GM15510 (cell line): ENCODE measurements around the gene SLC18B1.
A peak's percentile ranks its signal among the peaks of the same experiment; 100 is the strongest.

ENCODE experiments used
- POLR2A ChIP-seq: IDR thresholded peaks from 3 replicates; pipeline ENCODE4 v1.6.1; 2011; ENCODE audit warnings: borderline replicate concordance; ENCODE audit not compliant: insufficient read length; ENCODE audit errors: extremely low read depth

Gene SLC18B1

GRCh38 chr6:132768051-132768517 is 30.4 kb downstream of the SLC18B1 start:
- TF ChIP-seq POLR2A: no peak

- TF ChIP-seq POLR2A: no peak
These were observed 32.9 kb downstream of the SLC18B1 start for GRCh38 chr6:132765560-132765959.

GRCh38 chr6:132764370-132764769 is 34.1 kb downstream of the SLC18B1 start:
- TF ChIP-seq POLR2A: no peak

- TF ChIP-seq POLR2A: peak; percentile 17
These were observed 35.2 kb downstream of the SLC18B1 start for GRCh38 chr6:132763269-132763668.

GRCh38 chr6:132760256-132760655 is 38.2 kb downstream of the SLC18B1 start:
- TF ChIP-seq POLR2A: no peak

GRCh38 chr6:132758689-132759088 is 39.7 kb downstream of the SLC18B1 start:
- TF ChIP-seq POLR2A: no peak

- no peak for TF ChIP-seq POLR2A
These were observed 46.2 kb downstream of the SLC18B1 start for GRCh38 chr6:132752255-132752654.

- no peak for TF ChIP-seq POLR2A
These were observed 46.6 kb downstream of the SLC18B1 start for GRCh38 chr6:132751828-132752227.

- TF ChIP-seq POLR2A: no peak
These were observed 47.1 kb downstream of the SLC18B1 start for GRCh38 chr6:132751306-132751705.

- no peak for TF ChIP-seq POLR2A
These were observed 47.8 kb downstream of the SLC18B1 start for GRCh38 chr6:132750455-132751248.

- TF ChIP-seq POLR2A: no peak
These were observed 49.3 kb downstream of the SLC18B1 start for GRCh38 chr6:132749111-132749510.

- no peak for TF ChIP-seq POLR2A
These were observed 50.0 kb downstream of the SLC18B1 start for GRCh38 chr6:132748446-132748845.

- no peak for TF ChIP-seq POLR2A
These were observed 52.4 kb downstream of the SLC18B1 start for GRCh38 chr6:132746048-132746447.

GRCh38 chr6:132742495-132742894 is 55.9 kb downstream of the SLC18B1 start:
- TF ChIP-seq POLR2A: no peak

GRCh38 chr6:132741281-132741680 is 57.2 kb downstream of the SLC18B1 start:
- no peak for TF ChIP-seq POLR2A

GRCh38 chr6:132736239-132736638 is 62.2 kb downstream of the SLC18B1 start:
- TF ChIP-seq POLR2A: no peak
